ENCODE data around the gene CDC6.

The CDC6 gene

DNA sequence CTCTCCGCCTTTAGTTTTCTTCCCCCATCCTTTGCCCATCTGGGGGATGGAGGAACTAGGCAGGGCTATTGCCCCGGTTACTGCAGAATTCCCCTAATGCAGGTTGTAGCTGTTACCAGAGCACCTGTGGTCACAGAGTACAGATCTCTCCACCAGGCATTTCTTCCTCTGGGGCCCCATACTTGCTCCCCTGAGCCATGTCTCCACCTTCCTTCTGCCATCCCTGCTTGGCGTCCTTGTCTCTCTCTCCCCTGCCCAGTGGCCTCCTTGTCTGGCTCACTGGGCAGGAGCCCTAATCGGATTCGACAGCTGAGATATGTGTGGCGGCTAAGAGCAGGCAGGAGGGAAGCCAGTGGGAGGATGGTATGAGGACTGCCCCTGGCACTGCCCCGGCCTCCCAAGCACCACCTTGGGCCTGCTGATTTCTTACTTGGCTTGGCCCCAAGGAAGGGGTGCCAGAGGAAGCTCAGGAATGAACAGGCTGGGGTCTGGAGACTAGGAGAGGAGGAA is 23.3 kb downstream of the CDC6 start:
- no peak for DNase-seq

DNA sequence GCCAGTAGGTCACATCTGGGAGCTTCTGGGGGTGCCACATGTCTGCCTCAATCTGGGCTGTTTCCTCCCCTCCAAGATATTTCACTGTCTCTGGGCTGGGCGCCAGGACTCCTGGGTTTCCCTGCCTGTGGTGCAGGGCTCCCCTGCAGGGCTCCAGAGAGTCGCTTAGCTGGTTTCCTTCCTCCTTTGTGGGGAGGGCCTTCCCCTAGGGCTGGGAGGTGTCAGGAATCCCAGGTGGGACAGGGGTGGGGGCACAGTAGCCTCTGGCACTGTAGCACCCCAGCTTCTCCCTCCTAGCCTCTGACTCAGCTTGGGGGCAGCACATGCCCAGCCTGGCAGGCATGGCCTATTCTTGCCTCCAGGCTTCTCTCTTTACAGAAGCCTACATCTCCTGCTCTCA is 23.9 kb downstream of the CDC6 start:
- DNase-seq: no peak

DNA sequence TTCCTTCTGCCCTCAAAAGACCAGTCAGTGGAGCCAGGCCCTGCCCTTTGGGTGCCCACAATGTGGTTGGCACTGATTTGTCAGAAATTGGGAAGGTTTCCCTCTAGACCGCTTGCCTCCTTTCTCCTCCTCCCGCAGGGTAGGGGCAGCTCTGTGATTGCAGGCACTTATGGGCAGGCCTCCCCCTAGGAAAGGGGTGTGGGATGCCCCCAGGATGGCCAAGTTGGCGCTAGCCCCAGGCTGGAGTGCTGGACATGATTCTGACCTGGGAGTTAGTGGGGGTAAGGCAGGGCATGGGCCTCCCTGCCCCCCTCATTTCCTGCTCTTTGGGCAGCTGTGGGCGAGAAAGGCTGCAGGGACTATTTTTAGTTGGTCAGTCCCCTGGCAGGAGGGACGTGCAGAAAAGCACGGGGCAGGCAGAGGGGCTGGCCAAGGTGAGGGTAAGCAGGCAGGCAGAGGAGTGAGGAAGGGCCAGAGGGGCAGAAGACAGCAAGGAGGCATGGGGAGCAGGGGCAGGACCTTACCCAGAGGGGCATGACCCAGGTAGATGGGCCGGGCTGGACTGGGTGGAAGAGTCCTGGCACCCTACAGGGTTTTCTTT is 24.6 kb downstream of the CDC6 start:
- DNase-seq: no peak

GRCh38 chr17:40312893-40313667 is 25.4 kb downstream of the CDC6 start:
- DNase-seq: no peak

GRCh38 chr17:40313668-40314583 is 26.2 kb downstream of the CDC6 start:
- DNase-seq: no peak

GRCh38 chr17:40314584-40314956 is 26.9 kb downstream of the CDC6 start:
- DNase-seq: peak; percentile 23

DNA sequence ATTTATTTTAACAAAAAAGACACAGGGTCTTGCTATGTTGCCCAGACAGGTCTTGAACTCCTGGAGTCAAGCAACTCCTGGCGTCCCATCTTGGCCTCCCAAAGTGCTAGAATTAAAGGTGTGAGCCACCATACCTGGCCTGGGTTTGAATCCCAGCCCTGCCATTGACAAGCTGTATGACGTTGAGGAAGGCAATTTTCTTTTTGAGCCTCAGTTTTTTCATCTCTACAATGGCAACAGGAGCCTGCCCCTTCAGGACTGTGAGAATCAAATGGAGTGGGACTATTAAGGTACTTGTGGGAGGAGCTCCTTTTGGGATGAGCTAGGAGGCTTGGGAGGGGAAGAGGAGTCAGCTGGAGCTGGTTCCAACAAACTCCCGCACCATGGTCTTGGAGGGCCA is 27.5 kb downstream of the CDC6 start:
- peak; percentile 4 for DNase-seq

DNA sequence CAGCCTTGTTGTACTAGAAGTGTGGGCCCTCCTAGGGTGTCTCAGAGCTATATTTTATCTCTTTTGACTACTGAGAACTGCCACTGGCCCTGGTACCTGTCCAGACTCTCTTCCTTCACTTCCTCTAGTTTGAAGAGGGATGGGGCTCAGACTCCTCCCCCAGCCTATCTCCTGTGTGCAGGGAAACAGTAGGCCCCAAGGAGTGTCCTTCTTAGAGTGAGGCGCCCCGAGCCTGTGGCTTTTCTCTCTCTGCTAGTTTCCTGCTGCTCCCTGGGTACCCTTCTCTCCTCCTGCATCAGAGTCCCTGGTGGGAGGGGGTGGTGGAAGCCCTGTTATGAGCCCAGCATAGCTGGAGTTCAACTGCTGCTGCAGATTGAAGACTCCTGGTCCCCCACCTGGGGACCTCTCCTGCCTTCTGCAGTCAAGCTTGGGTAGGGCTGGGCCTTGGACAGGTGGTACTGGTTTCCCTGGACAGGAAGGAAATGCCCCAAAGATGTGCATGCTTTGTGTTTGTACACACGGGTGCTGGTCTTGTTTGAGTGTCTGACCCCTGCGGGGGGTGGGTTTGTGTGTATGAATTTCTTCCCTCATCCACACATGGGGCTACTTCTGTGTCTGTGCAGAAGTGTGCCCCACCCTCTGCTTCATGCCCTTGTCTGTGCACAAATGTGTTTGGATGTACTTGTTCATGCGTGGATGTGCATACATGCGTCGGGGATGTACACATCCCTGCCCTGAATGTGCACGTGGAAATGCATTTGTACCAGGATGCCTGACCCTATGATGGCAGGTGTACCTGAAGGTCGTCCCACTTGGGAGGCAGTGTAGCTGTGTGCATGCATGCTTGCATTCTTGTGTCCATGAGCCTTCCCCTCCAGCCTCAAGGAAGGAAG is 28.2 kb downstream of the CDC6 start:
- DNase-seq: peak; percentile 22

- DNase-seq: peak; percentile 75
Measured at GRCh38 chr17:40316571-40317344, 29.1 kb downstream of the CDC6 start.

DNA sequence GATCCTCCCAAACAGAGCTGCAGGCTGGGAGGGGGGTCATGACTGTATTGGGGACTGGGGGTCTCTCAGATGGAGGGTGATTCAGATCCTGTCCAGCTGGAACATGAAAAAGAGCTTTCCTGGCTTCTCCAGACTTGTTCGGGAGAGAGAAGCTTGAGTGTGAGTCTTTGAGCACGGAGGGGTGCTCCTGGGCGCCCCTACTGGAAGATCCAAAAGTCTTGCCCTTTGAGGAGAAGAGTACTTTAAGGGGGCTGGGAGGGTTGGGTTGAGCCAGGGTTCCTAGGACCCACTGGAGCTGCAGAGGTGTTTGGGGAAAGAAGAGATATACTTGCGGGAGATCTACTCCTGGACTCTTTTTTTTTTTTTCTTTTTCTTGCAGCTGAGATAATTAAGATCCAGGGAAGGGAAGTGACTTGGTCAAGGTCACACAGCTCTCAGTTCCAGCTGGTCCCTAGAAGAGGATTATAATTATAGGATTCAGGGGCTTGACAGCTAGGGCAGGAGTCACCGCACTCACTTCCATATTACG is 29.7 kb downstream of the CDC6 start:
- peak; percentile 47 for DNase-seq

DNA sequence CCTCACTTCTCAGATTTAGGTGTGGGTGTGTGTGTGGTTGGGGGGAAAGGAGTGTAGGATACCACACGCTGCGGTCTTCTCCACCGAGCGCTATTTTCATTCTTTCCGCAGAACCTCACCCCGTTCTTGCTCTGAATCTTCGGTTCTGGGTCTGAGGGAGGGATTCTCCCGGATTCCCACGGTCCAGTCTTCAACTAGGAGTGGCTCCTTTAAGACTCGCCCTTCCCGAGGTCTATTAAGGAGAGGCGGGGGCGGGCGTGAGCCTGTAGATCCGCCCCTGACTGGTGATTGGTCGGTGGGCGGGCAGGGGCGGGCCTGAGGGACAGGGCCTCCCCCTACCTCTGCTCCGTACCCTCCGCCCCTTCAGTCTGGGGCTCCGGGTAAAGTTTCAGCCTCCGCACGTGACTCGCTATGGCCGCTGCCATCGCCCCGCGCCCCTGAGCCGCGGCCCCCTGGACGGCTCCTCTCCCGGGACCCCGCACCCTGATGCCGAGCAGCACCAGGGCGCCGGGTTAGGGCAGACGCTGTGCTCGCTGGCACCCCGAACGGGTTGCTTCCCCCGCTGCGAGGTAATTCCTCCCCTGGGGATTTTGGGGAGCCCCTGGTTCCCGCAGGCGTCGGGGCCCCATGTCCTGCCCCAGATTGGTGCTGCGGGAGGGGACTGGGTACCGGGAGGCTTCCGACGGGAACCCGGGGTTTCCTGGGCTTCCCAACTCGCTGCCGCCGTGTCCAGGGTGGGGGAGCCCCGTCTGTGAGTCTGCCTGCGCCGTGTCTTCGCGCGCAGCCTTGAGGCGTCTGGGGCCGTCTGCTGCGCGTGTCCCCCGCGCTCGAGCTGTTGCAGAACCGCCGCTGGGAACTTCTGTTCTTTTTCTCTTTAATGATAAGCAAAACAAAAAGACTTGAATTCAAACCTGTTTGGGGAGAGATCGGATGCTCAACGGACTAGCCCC is 30.5 kb downstream of the CDC6 start:
- peak; percentile 81 for DNase-seq

GRCh38 chr17:40318830-40319391 is 31.2 kb downstream of the CDC6 start:
- DNase-seq: peak; percentile 31

DNA sequence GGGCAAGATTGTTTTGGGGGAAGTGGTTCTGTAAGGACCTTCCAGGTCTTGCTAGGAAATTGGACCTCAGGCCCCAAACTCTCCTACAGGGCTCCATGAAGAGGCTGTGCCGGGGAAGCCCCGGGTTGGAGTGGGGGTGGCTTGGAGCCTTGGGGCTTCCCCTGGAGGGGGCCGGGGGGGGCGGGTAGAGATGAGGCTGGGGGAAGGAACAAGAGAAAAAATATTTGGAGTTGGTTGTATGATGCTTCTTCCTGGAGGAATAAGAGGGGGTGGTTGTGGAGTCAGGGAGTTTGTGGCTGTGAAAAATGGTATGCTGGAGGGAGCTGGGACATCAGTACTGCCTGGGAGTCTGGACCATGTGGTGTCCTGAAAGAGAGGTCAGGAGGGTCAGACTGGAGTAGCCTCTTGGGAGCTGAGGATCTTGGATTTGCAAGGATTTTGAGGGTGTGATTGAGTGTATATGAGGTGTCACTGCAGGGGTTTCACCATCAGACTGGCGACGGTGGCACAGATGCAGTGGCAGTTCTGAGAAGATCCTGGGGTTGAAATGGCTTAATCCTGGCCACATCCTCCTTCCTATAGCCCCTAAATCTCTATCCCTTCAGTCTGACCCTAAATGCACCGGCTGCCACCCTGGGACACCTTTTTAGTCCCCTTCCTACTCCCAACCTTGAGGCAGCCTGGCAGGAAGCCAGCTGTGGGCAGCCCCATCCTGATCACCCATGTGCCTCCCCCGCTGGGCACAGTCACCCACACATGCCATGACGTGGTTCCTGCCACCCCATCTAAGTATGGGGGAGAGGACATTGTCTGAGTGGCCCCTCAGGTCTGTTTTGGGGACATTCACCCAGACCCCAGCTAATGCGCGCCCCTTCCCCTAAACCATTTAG is 32.2 kb downstream of the CDC6 start:
- DNase-seq: no peak

- peak; percentile 63 for DNase-seq
Measured at GRCh38 chr17:40320756-40321523, 33.3 kb downstream of the CDC6 start.

DNA sequence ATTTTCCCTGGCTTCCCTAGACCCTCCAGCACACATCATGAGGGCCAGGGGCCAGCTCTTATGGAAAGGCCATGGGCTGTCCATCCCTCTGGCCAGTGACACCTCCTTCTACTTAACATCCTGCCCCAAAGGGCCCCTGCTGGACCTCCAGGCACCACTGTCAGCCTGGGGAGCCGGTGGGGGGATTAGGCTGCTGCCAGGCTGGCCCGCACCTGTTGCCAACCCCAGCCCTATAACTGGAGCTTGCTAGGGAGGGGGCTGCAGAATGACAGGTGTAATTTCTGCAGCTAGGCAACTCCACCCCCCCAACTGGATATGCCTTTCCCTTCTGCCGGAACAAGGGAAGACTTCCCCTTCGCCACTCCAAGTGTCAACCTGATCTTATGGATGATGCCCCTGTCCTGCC is 33.8 kb downstream of the CDC6 start:
- peak; percentile 53 for DNase-seq

GRCh38 chr17:40321961-40322357 is 34.3 kb downstream of the CDC6 start:
- peak; percentile 24 for DNase-seq

Measured in right kidney (tissue), 1 donor.